WTC11 (cell line): Measurements from ENCODE around the gene FGF3. TPM values are rescaled to one million over a fixed set of nuclear protein-coding genes. Genes with fewer than 3 reads are reported as not detected.

Experiments
- ATAC-seq: fragments of 200-7000 bp; cut with Tn5 transposase; 2 replicates; pipeline ENCODE4 v1.10.0; 2021; ENCODE audit warnings: mild to moderate bottlenecking, moderate library complexity
- CTCF ChIA-PET: fragments of 300-600 bp; sonication (Branson Sonifier 250); formaldehyde crosslinking; loops from one replicate; lab custom pipeline; 2021; ENCODE audit warnings: antibody characterized with exemption; lab: Charles Lee
- POLR2A ChIA-PET: fragments of 350-600 bp; sonication (Branson Sonifier 250); formaldehyde crosslinking; loops from one replicate; lab custom pipeline; 2021; ENCODE audit warnings: antibody characterized with exemption; lab: Charles Lee
- DNase-seq: peaks from one replicate; pipeline ENCODE4 v3.0.0; 2021; ENCODE audit warnings: low spot score
- H3K27ac Mint-ChIP-seq: 2 replicates; pipeline ENCODE4 v1.8.0; 2021; ENCODE audit warnings: mixed read lengths
- H3K27me3 Mint-ChIP-seq: 2 replicates; pipeline ENCODE4 v1.8.0; 2021; ENCODE audit warnings: low read depth, mild to moderate bottlenecking, moderate library complexity, mixed read lengths
- H3K36me3 Mint-ChIP-seq: 2 replicates; pipeline ENCODE4 v1.8.0; 2021; ENCODE audit warnings: mixed read lengths
- H3K4me1 Mint-ChIP-seq: 2 replicates; pipeline ENCODE4 v1.8.0; 2022; ENCODE audit warnings: mixed read lengths
- H3K4me3 Mint-ChIP-seq: 2 replicates; pipeline ENCODE4 v1.8.0; 2021; ENCODE audit warnings: mild to moderate bottlenecking, moderate library complexity, mixed read lengths
- H3K9me3 Mint-ChIP-seq: 2 replicates; pipeline ENCODE4 v1.8.0; 2021; ENCODE audit warnings: mixed read lengths
- AFF4 ChIP-seq: sonication (generic); formaldehyde crosslinking; IDR thresholded peaks from 2 replicates; pipeline ENCODE4 v1.8.1; 2023; ENCODE audit warnings: mild to moderate bottlenecking, missing genetic modification reagents, borderline replicate concordance
- AR ChIP-seq: fragments of 250-450 bp; sonication (Bioruptor Pico); IDR thresholded peaks from 2 replicates; pipeline ENCODE4 v1.9.0; 2021; ENCODE audit warnings: mild to moderate bottlenecking
- CDX4 ChIP-seq: fragments of 250-450 bp; sonication (Bioruptor Pico); IDR thresholded peaks from 2 replicates; pipeline ENCODE4 v1.9.0; 2021; ENCODE audit warnings: moderate library complexity, mild to moderate bottlenecking, inconsistent platforms, borderline replicate concordance
- CREM ChIP-seq: sonication (generic); formaldehyde crosslinking; IDR thresholded peaks from 2 replicates; pipeline ENCODE4 v1.8.1; 2022; ENCODE audit warnings: mild to moderate bottlenecking, missing genetic modification reagents, moderate library complexity
- E2F1 ChIP-seq: sonication (generic); formaldehyde crosslinking; IDR thresholded peaks from 2 replicates; pipeline ENCODE4 v1.8.0; 2022; ENCODE audit warnings: mild to moderate bottlenecking, missing genetic modification reagents
- FOXP1 ChIP-seq: sonication (generic); formaldehyde crosslinking; IDR thresholded peaks from 2 replicates; pipeline ENCODE4 v1.8.0; 2022; ENCODE audit warnings: missing genetic modification reagents, mild to moderate bottlenecking, moderate library complexity, borderline replicate concordance
- FOXP4 ChIP-seq: sonication (generic); formaldehyde crosslinking; IDR thresholded peaks from 2 replicates; pipeline ENCODE4 v1.8.0; 2022; ENCODE audit warnings: mild to moderate bottlenecking, missing genetic modification reagents
- HMGA2 ChIP-seq: fragments of 250-450 bp; sonication (Bioruptor Pico); IDR thresholded peaks from 2 replicates; pipeline ENCODE4 v1.4.0; 2021; ENCODE audit warnings: mild to moderate bottlenecking, moderate library complexity
- NFATC4 ChIP-seq: fragments of 250-450 bp; sonication (Bioruptor Pico); IDR thresholded peaks from 2 replicates; pipeline ENCODE4 v1.9.0; 2021; ENCODE audit warnings: mild to moderate bottlenecking
- NFE2L1 ChIP-seq: sonication (generic); formaldehyde crosslinking; IDR thresholded peaks from 2 replicates; pipeline ENCODE4 v1.8.1; 2023; ENCODE audit warnings: missing genetic modification reagents
- OVOL2 ChIP-seq: fragments of 250-450 bp; sonication (Bioruptor Pico); IDR thresholded peaks from 2 replicates; pipeline ENCODE4 v1.9.0; 2021; ENCODE audit warnings: mild to moderate bottlenecking, borderline replicate concordance
- PRDM15 ChIP-seq: sonication (generic); formaldehyde crosslinking; IDR thresholded peaks from 2 replicates; pipeline ENCODE4 v1.8.0; 2022; ENCODE audit warnings: missing genetic modification reagents
- SOX15 ChIP-seq: fragments of 250-450 bp; sonication (Bioruptor Pico); IDR thresholded peaks from 2 replicates; pipeline ENCODE4 v1.9.0; 2021; ENCODE audit warnings: mild to moderate bottlenecking
- TEAD4 ChIP-seq: sonication (generic); formaldehyde crosslinking; IDR thresholded peaks from 2 replicates; pipeline ENCODE4 v1.8.0; 2022; ENCODE audit warnings: mild to moderate bottlenecking, missing genetic modification reagents
- ZNF416 ChIP-seq: fragments of 250-450 bp; sonication (Bioruptor Pico); IDR thresholded peaks from 2 replicates; pipeline ENCODE4 v1.9.0; 2021; ENCODE audit warnings: mild to moderate bottlenecking, inconsistent platforms
- total RNA-seq: library from RNA; stranded (reverse); gene quantifications from 3 replicates; pipeline ENCODE4 v1.2.3, GENCODE V29; 2021

FGF3 gene
- total RNA-seq, 1 experiment from 2014 or later: not detected

GRCh38 chr11:69816671-69817070, 2.5 kb downstream of the FGF3 start (continued):
- TF ChIP-seq AR (CRISPR knock-in tag) (no peak), OVOL2 (CRISPR knock-in tag) (no peak), PRDM15 (CRISPR knock-in tag) (no peak), HMGA2 (CRISPR knock-in tag) (no peak), CREM (CRISPR knock-in tag) (no peak)

GRCh38 chr11:69815973-69816372, 3.2 kb downstream of the FGF3 start:
- Mint-ChIP-seq H3K36me3 (no peaks in the 10 kb centered on the region), H3K9me3 (no peaks in the 10 kb centered on the region), H3K27me3 (peaks cover 75% of the 10 kb centered on the region), H3K4me3 (no peak overlapping the region), H3K27ac (no peak overlapping the region), H3K4me1 (peaks cover 7% of the 10 kb centered on the region; the same call in 1 of the 2 replicates)
- CTCF ChIA-PET: interaction anchor here (1.0 to 1.7 kb wide), 3 partner anchors 15 to 106 kb away, joined by 3 to 6 read pairs (median 4); no protein-coding TSS in a partner anchor
- POLR2A ChIA-PET: no interaction called here
- DNase-seq (no peak), ATAC-seq (no peak)
- TF ChIP-seq CDX4 (no peak), SOX15 (CRISPR knock-in tag) (no peak), TEAD4 (CRISPR knock-in tag) (no peak), AR (CRISPR knock-in tag) (no peak)

GRCh38 chr11:69814902-69815301, 4.3 kb downstream of the FGF3 start:
- CTCF ChIA-PET: interaction anchor here (1.5 to 1.7 kb wide), 2 partner anchors 14 to 111 kb away, joined by 4 to 6 read pairs; no protein-coding TSS in a partner anchor
- H3K36me3 Mint-ChIP-seq: no peaks in the 10 kb centered on the region
- H3K4me3 Mint-ChIP-seq: no peak overlapping the region
- POLR2A ChIA-PET: no interaction called here
- no peak for TF ChIP-seq ZNF416 (CRISPR knock-in tag)
- no peak for TF ChIP-seq NFE2L1
- no peak for TF ChIP-seq AFF4 (CRISPR knock-in tag)
- no peak for TF ChIP-seq FOXP4 (CRISPR knock-in tag)
- no peak for TF ChIP-seq E2F1 (CRISPR knock-in tag)
- no peak for TF ChIP-seq FOXP1 (CRISPR knock-in tag)
- no peak for TF ChIP-seq OVOL2 (CRISPR knock-in tag)
- TF ChIP-seq NFATC4 (CRISPR knock-in tag): no peak
- TF ChIP-seq, all 79 proteins: peak for 0
- Mint-ChIP-seq H3K9me3 (no peaks in the 10 kb centered on the region), H3K4me1 (peaks cover 6% of the 10 kb centered on the region; the same call in 1 of the 2 replicates), H3K27me3 (peaks cover 64% of the 10 kb centered on the region), H3K27ac (no peak overlapping the region)
- DNase-seq: no peak
- ATAC-seq: no peak
